ENCODE measurements around the gene SLC24A4. TPM values are rescaled to one million over a fixed set of nuclear protein-coding genes. Genes with fewer than 3 reads are reported as not detected.
A peak's percentile ranks its signal among the peaks of the same experiment; 100 is the strongest.

The SLC24A4 gene
- total RNA-seq, 2 donors from 2014 or later: 2.7 to 4.4 TPM

GRCh38 chr14:92511453-92512238 is 188.7 kb downstream of the SLC24A4 start:
- ATAC-seq (ENCODE audit: insufficient number of reproducible peaks, low FRiP score, low read depth): no peak
- no peak for TF ChIP-seq CTCF (IDR thresholded peaks at IDR 0.05)
- H3K4me1 ChIP-seq (ENCODE audit: control insufficient read depth in 1 of 2, low read depth in 2 of 2): peaks cover 9 to 42% of the 10 kb centered on the region in 2 donors
- H3K4me3 ChIP-seq: no peak overlapping the region
- no peak for DNase-seq (ENCODE audit: low spot score)
- H3K9me3 ChIP-seq: no peaks in the 10 kb centered on the region
- peak overlapping the region in 1 of 2 donors; percentile 89 for H3K27ac ChIP-seq
- no peaks in the 10 kb centered on the region for H3K36me3 ChIP-seq
- H3K27me3 ChIP-seq (replicated peaks; ENCODE audit: insufficient read depth): no peaks in the 10 kb centered on the region

GRCh38 chr14:92512807-92513203 is 189.8 kb downstream of the SLC24A4 start:
- H3K36me3 ChIP-seq: no peaks in the 10 kb centered on the region
- H3K27me3 ChIP-seq (replicated peaks; ENCODE audit: insufficient read depth): no peaks in the 10 kb centered on the region
- peaks cover 9 to 54% of the 10 kb centered on the region in 2 donors for H3K4me1 ChIP-seq (ENCODE audit: control insufficient read depth in 1 of 2, low read depth in 2 of 2)
- no peak for TF ChIP-seq CTCF (IDR thresholded peaks at IDR 0.05)
- peak overlapping the region; percentile 89 for H3K27ac ChIP-seq
- ATAC-seq (ENCODE audit: insufficient number of reproducible peaks, low FRiP score, low read depth) (no peak), DNase-seq (ENCODE audit: low spot score) (no peak)
- H3K4me3 ChIP-seq: peak overlapping the region; percentile 97
- H3K9me3 ChIP-seq: no peaks in the 10 kb centered on the region

- DNase-seq (ENCODE audit: low spot score): no peak
- H3K4me1 ChIP-seq (ENCODE audit: control insufficient read depth in 1 of 2, low read depth in 2 of 2): peaks cover 9 to 60% of the 10 kb centered on the region in 2 donors
These were observed 190.4 kb downstream of the SLC24A4 start, which contains the start of gene RIN3 for GRCh38 chr14:92513204-92513965. TSS of gene RIN3 (plus strand) at chr14:92513781. CDS start at chr14:92513933, 152 bp downstream.

GRCh38 chr14:92513966-92514843 is 191.2 kb downstream of the SLC24A4 start:
- no peak for DNase-seq (ENCODE audit: low spot score)
- Histone ChIP-seq H3K9me3 (no peaks in the 10 kb centered on the region), H3K27ac (peak overlapping the region; percentile 89), H3K4me3 (peak overlapping the region; percentile 97), H3K27me3 (replicated peaks; ENCODE audit: insufficient read depth) (no peaks in the 10 kb centered on the region), H3K36me3 (no peaks in the 10 kb centered on the region), H3K4me1 (ENCODE audit: control insufficient read depth in 1 of 2, low read depth in 2 of 2) (peaks cover 9 to 65% of the 10 kb centered on the region in 2 donors)
- TF ChIP-seq CTCF (IDR thresholded peaks at IDR 0.05): no peak
- no peak for ATAC-seq (ENCODE audit: insufficient number of reproducible peaks, low FRiP score, low read depth)

More at GRCh38 chr14:92513204-92513965, 190.4 kb downstream of the SLC24A4 start, which contains the start of gene RIN3:
- no peak for TF ChIP-seq CTCF (IDR thresholded peaks at IDR 0.05)
- Histone ChIP-seq H3K36me3 (no peaks in the 10 kb centered on the region), H3K4me3 (peak within 1 kb of the TSS; percentile 97), H3K27ac (peak within 1 kb of the TSS; percentile 89), H3K9me3 (no peaks in the 10 kb centered on the region), H3K27me3 (replicated peaks; ENCODE audit: insufficient read depth) (no peaks in the 10 kb centered on the region)
- ATAC-seq (ENCODE audit: insufficient number of reproducible peaks, low FRiP score, low read depth): peak; percentile 41
